ENCODE data around the gene WDR19.
"Not testable (repeated sequence)": the region's sequence is repeated elsewhere in the genome, so short reads cannot be mapped to it uniquely, and the experiment has no call there.

Gene WDR19

DNA sequence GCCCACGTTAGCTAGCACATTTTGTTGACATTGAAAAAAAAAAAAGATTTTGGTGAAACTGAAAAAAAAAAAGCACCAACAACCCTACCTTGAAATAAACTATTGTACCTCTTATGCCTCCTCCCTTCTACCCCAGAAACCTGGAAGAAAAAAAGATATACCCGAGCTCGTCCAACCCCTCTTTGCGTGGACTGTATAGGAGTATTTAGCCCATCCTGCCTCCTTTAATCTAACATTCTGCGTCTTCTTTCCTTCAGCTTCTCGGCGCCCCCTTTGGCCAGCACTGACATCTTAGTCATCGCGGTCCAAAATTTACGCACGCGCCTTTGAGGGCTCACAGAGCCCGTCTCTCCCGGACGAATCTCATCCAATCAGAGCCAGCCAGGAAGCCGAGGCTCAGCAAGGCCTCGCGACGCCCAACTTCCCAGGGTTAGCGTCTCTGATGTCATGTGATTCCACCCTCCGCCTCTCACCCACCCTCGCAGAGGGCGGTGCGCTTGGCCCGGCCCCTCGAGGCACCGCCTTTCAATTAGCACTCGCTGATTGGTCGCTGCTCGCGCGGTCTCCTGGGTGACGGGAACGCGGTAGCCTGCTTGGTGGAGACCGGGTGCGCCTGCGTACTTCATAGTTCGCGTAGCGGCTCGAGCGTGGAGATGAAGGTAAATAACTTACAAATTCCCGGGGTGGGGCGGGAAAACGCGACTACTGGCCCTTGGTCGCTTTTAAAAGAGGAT, at the start of gene WDR19:
WDR19 (plus strand) TSS at position 625 of the 734 bp plus-strand sequence; CDS start at position 654, 29 bp downstream.
- H3K9me3 ChIP-seq: no peaks in the 10 kb centered on the region
- H3K36me3 ChIP-seq: peaks cover 0 to 8% (median 2%) of the 10 kb centered on the region in 3 donors
- no peaks in the 10 kb centered on the region for H3K27me3 ChIP-seq
- peaks cover 0 to 19% (median 12%) of the 10 kb centered on the region in 4 donors for H3K4me1 ChIP-seq
- intact Hi-C loops (cut with DNase I; ENCODE audit: low total_unique reads): loop anchor here (2.0 kb wide), 1 partner anchor 137 kb away; no protein-coding TSS in a partner anchor
- TF ChIP-seq, protein P1, sequence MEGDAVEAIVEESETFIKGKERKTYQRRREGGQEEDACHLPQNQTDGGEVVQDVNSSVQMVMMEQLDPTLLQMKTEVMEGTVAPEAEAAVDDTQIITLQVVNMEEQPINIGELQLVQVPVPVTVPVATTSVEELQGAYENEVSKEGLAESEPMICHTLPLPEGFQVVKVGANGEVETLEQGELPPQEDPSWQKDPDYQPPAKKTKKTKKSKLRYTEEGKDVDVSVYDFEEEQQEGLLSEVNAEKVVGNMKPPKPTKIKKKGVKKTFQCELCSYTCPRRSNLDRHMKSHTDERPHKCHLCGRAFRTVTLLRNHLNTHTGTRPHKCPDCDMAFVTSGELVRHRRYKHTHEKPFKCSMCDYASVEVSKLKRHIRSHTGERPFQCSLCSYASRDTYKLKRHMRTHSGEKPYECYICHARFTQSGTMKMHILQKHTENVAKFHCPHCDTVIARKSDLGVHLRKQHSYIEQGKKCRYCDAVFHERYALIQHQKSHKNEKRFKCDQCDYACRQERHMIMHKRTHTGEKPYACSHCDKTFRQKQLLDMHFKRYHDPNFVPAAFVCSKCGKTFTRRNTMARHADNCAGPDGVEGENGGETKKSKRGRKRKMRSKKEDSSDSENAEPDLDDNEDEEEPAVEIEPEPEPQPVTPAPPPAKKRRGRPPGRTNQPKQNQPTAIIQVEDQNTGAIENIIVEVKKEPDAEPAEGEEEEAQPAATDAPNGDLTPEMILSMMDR (IDR thresholded peaks at IDR 0.05): peak; percentile 31 to 48
- peak within 1 kb of the TSS; percentile 74 to 84 for H3K27ac ChIP-seq
- DNase-seq: peak; percentile 99
- H3K4me3 ChIP-seq: peak within 1 kb of the TSS; percentile 71 to 81

GRCh38 chr4:39133623-39134022, 48.7 kb upstream of the WDR19 start:
- intact Hi-C loops (cut with DNase I; ENCODE audit: low total_unique reads): loop anchor here (10.0 kb wide), 1 partner anchor 369 kb away; no protein-coding TSS in a partner anchor
- Histone ChIP-seq H3K4me1 (peaks cover 0 to 8% (median 4%) of the 10 kb centered on the region in 4 donors), H3K27ac (no peak overlapping the region), H3K9me3 (no peaks in the 10 kb centered on the region), H3K36me3 (no peaks in the 10 kb centered on the region), H3K4me3 (no peak overlapping the region), H3K27me3 (no peaks in the 10 kb centered on the region)
- DNase-seq: no peak
- TF ChIP-seq, protein P1 (IDR thresholded peaks at IDR 0.05): no peak

DNA sequence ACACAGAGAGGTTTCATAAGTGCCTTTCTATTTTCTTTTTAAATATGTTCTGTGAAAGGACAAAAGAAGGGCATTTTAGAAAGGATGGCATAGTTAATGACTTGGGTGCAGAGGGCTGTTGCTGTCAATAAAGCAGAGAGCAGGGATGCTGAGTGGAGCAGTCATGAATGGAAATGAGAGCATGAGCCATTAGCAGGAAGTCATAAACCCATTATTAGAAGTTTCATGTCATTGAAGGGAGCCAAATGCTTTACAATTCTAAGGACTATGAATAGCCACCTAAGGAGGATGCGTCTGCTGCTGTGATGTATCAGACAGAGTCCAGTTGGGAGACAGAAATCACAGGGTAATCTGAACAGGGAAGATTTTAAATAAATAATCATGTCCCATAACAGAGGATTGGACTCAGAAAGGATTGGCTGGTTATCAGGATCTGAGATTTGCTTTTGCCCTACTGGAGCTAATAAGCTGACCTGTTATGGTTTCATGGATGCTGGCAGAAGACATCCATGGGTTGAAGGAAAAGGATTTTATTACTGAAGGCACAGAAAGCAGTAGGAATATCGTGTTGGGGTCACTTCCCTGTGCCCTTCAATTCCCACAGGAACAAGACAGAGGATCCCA, 47.5 kb upstream of the WDR19 start:
- intact Hi-C loops (cut with DNase I; ENCODE audit: low total_unique reads): loop anchor here (10.0 kb wide), 1 partner anchor 370 kb away; no protein-coding TSS in a partner anchor
- H3K4me3 ChIP-seq: no peak overlapping the region
- DNase-seq: no peak
- peaks cover 0 to 8% (median 4%) of the 10 kb centered on the region in 4 donors for H3K4me1 ChIP-seq
- H3K9me3 ChIP-seq: no peaks in the 10 kb centered on the region
- TF ChIP-seq, protein P1 (IDR thresholded peaks at IDR 0.05): no peak
- H3K27ac ChIP-seq: no peak overlapping the region
- H3K36me3 ChIP-seq: no peaks in the 10 kb centered on the region
- no peaks in the 10 kb centered on the region for H3K27me3 ChIP-seq

- not testable (repeated sequence) for H3K9me3 ChIP-seq, H3K4me1 ChIP-seq, H3K4me3 ChIP-seq, H3K27me3 ChIP-seq, H3K36me3 ChIP-seq, H3K27ac ChIP-seq, DNase-seq
- intact Hi-C loops (cut with DNase I; ENCODE audit: low total_unique reads): loop anchor here (10.0 kb wide), 1 partner anchor 373 kb away; no protein-coding TSS in a partner anchor
Measured at GRCh38 chr4:39138227-39138626, 44.1 kb upstream of the WDR19 start.

DNA sequence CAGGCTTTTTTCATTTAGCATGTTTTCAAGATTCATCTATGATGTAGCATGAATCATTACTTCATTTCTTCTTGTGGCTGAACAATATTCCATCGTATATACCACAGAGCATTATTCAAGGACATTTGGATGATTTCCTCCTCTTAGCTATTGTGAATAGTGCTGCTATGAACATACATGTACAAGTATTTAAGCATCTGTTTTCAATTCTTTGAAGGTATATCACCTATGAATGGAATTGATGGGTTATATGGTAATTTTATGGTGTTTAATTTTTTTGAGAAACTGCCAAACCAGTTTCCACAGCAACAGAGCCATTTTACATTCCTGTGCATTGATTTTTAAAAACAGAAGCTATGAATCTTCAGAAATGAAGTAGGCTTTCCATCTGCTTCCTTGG, 36.1 kb upstream of the WDR19 start:
- Histone ChIP-seq H3K4me3 (no peak overlapping the region), H3K36me3 (no peaks in the 10 kb centered on the region), H3K9me3 (no peaks in the 10 kb centered on the region)

More for the DNA sequence above, 36.1 kb upstream of the WDR19 start:
- no peaks in the 10 kb centered on the region for H3K4me1 ChIP-seq
- no peaks in the 10 kb centered on the region for H3K27me3 ChIP-seq
- no peak overlapping the region for H3K27ac ChIP-seq
- intact Hi-C loops (cut with DNase I; ENCODE audit: low total_unique reads): no loop called here
- TF ChIP-seq, protein P1 (IDR thresholded peaks at IDR 0.05): no peak
- DNase-seq: no peak
